ENCODE data around the gene IL17REL. TPM values are rescaled to one million over a fixed set of nuclear protein-coding genes. Genes with fewer than 3 reads are reported as not detected.

IL17REL gene
- total RNA-seq, 4 donors from 2014 or later, result not detected

DNA sequence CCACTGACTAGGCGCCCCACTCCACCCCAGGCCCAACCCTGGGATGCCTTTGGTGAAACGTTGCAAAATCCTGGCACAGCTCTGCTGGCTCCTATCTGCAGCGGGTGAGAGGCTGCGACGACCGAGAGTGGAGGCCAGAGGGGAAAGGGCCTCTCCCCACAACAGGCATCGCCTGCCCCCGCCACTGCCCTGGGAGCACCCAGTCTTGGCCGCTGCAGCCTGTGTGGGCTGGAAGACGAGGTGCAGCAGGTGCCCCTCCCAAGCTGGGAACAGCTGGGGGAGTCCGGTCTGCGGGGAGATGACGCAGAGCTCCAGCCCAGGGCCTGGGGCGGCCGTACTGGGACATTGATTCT lies 56.2 kb downstream of the IL17REL start:
- Histone ChIP-seq H3K4me3 (replicated peaks in 1 of 3) (no peak overlapping the region), H3K36me3 (peaks cover under 1% of the 10 kb centered on the region in 2 donors), H3K9me3 (no peaks in the 10 kb centered on the region), H3K27ac (peak overlapping the region in 1 of 3 donors; percentile 99), H3K27me3 (no peaks in the 10 kb centered on the region), H3K4me1 (peaks cover 51 to 57% of the 10 kb centered on the region in 2 donors)
- intact Hi-C loops (cut with DNase I), result no loop called here
- 80 to 93% methylated on average over 1 to 10 of the region's 15 CpGs for WGBS, 2 donors
- DNase-seq, result peak; percentile 1 to 4
- TF ChIP-seq, protein P1, sequence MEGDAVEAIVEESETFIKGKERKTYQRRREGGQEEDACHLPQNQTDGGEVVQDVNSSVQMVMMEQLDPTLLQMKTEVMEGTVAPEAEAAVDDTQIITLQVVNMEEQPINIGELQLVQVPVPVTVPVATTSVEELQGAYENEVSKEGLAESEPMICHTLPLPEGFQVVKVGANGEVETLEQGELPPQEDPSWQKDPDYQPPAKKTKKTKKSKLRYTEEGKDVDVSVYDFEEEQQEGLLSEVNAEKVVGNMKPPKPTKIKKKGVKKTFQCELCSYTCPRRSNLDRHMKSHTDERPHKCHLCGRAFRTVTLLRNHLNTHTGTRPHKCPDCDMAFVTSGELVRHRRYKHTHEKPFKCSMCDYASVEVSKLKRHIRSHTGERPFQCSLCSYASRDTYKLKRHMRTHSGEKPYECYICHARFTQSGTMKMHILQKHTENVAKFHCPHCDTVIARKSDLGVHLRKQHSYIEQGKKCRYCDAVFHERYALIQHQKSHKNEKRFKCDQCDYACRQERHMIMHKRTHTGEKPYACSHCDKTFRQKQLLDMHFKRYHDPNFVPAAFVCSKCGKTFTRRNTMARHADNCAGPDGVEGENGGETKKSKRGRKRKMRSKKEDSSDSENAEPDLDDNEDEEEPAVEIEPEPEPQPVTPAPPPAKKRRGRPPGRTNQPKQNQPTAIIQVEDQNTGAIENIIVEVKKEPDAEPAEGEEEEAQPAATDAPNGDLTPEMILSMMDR (IDR thresholded peaks at IDR 0.05), result no peak
- TF ChIP-seq POLR2A (IDR thresholded peaks at IDR 0.05), result no peak

GRCh38 chr22:49955581-49956417 lies 56.8 kb downstream of the IL17REL start:
- WGBS, 2 donors, result 88 to 97% methylated on average over 6 to 7 of the region's 22 CpGs
- Histone ChIP-seq H3K27ac (peak overlapping the region; percentile 99), H3K9me3 (no peaks in the 10 kb centered on the region), H3K4me3 (replicated peaks in 1 of 3) (no peak overlapping the region), H3K36me3 (no peaks in the 10 kb centered on the region), H3K27me3 (no peaks in the 10 kb centered on the region), H3K4me1 (peaks cover 54 to 63% of the 10 kb centered on the region in 2 donors)
- TF ChIP-seq, protein P1 (IDR thresholded peaks at IDR 0.05), result no peak
- no peak for TF ChIP-seq POLR2A (IDR thresholded peaks at IDR 0.05)
- intact Hi-C loops (cut with DNase I), result no loop called here
- DNase-seq, result no peak

DNA sequence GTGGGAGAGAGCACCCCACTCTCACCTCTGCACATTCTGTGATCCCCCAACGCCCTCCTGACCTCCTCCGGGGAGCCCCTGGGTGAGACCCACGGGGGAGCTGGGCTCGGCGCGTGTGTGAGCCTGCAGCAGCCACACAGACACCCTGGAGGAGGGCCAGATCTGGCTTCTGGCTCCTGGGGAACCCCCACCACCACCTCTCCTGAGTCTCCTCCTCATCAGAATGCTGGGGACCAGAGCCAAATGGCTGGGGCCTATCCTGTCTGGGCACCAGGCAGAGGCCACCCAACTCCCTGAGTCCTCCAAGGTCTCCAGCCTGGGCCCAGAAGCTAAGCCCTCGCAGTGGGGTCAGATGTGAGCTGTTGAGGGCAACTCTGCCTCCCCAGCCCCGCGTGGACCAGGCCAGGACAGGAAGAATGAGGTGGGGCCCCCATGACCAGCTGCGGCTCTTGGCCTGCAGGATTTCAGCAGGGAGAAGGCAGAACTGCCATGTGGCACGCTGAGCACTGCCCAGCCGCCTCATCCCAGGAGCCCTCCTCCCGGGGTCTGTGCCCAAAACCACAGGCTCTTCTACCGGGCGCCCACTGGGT lies 57.5 kb downstream of the IL17REL start:
- DNase-seq, result peak; percentile 74 to 75
- Histone ChIP-seq H3K4me1 (peaks cover 61 to 70% of the 10 kb centered on the region in 2 donors), H3K27ac (peak overlapping the region; percentile 99), H3K4me3 (replicated peaks in 1 of 3) (no peak overlapping the region), H3K36me3 (no peaks in the 10 kb centered on the region), H3K27me3 (no peaks in the 10 kb centered on the region), H3K9me3 (no peaks in the 10 kb centered on the region)
- WGBS, 2 donors, result 47 to 66% methylated on average over 2 to 7 of the region's 15 CpGs
- TF ChIP-seq, protein P1 (IDR thresholded peaks at IDR 0.05), result no peak
- no peak for TF ChIP-seq POLR2A (IDR thresholded peaks at IDR 0.05)
- intact Hi-C loops (cut with DNase I), result no loop called here

DNA sequence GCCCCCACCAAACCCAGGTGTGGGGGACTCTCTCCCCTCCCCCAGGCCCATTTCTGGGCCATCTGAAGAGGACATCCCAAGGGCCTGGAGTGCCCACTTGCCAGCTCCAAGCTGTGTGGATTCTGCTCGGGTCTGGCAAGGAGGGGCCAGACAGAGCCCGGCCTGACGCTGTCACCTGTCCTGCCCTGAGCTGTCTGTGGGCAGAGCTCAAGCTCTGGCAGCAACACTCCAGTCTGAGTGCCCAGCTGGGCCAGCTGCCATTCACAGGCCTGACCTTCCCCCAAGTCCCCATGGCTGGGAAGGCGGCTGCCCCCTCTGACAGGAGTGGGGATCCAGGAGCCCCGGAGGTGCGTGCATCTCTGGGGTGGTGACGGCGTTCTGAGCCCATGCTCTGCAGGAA lies 58.2 kb downstream of the IL17REL start:
- Histone ChIP-seq H3K4me1 (peaks cover 63 to 72% of the 10 kb centered on the region in 2 donors), H3K36me3 (no peaks in the 10 kb centered on the region), H3K27ac (peak overlapping the region; percentile 99), H3K4me3 (replicated peaks in 1 of 3) (no peak overlapping the region), H3K9me3 (no peaks in the 10 kb centered on the region), H3K27me3 (no peaks in the 10 kb centered on the region)
- 43% methylated on average over 6 of the region's 8 CpGs; no CpG with 5 or more reads in 1 of the 2 donors for WGBS, 2 donors
- TF ChIP-seq, protein P1 (IDR thresholded peaks at IDR 0.05), result no peak
- peak in 1 of 2 donors; percentile 94 for TF ChIP-seq POLR2A (IDR thresholded peaks at IDR 0.05)
- intact Hi-C loops (cut with DNase I), result no loop called here
- DNase-seq, result peak; percentile 96
